Esophagus squamous epithelium (tissue), 5 donors: ENCODE results near the gene CNTNAP5. TPM values are rescaled to one million over a fixed set of nuclear protein-coding genes. Genes with fewer than 3 reads are reported as not detected.

Experiments
- DNase-seq: peaks from one replicate; lab custom pipeline; 2025; lab: John Stamatoyannopoulos, UW
- H3K27ac ChIP-seq, 4 donors: fragments of 200-600 bp; sonication (generic); one replicate each; pipeline ENCODE4 v1.5.1; 2016 to 2019; ENCODE audit warnings: mild to moderate bottlenecking in 1 of 4
- H3K27me3 ChIP-seq, 4 donors: fragments of 200-600 bp; sonication (generic); 1 replicate in 3 of 4; 2 replicates in 1 of 4; pipeline versions ENCODE4 v1.5.1 to v1.6.0; 2017 to 2021; ENCODE audit warnings: antibody characterized with exemption in 1 of 4
- H3K36me3 ChIP-seq, 3 donors: fragments of 200-600 bp; sonication (generic); one replicate each; pipeline ENCODE4 v1.5.1; 2016 to 2019
- H3K4me1 ChIP-seq, 3 donors: fragments of 200-600 bp; sonication (generic); one replicate each; pipeline ENCODE4 v1.5.1; 2017 to 2019
- H3K4me3 ChIP-seq, 4 donors: fragments of 200-600 bp; sonication (generic); 1 replicate in 3 of 4; 2 replicates in 1 of 4; pipeline ENCODE4 v1.5.1; 2016 to 2019; ENCODE audit warnings: mild to moderate bottlenecking in 2 of 4, moderate library complexity in 1 of 4
- H3K9me3 ChIP-seq, 3 donors: fragments of 200-600 bp; sonication (generic); one replicate each; pipeline ENCODE4 v1.5.1; 2016 to 2019
- POLR2A ChIP-seq, 4 donors: fragments of 450-650 bp; IDR thresholded peaks; one replicate each; pipeline ENCODE4 v1.6.1; 2017; ENCODE audit warnings: antibody characterized with exemption in 4 of 4, mild to moderate bottlenecking in 4 of 4, moderate library complexity in 3 of 4
- WGBS, 2 donors: methylation state at CpG; one replicate each; pipeline ENCODE4 v1.1.5; 2018; 5-methylcytosine and 5-hydroxymethylcytosine counted together
- intact Hi-C: fragments of 100-400 bp; cut with DNase I; formaldehyde crosslinking; loops from one replicate; pipeline ENCODE4 v1.15.0; 2022
- total RNA-seq, 4 donors: library from RNA; depleted of rRNA; stranded (reverse); fragments of >200 nt; gene quantifications; one replicate each; pipeline ENCODE4 v1.1.0, GENCODE V29; 2016
- TF ChIP-seq, protein P1 (sequence below), 6 experiments: fragments of 450-650 bp in 4 of 6; fragments of 200-600 bp in 2 of 6; sonication (generic) in 2 of 6; IDR thresholded peaks; one replicate each; pipeline ENCODE4 v1.5.1; 2016 to 2019; ENCODE audit warnings: antibody characterized with exemption in 6 of 6, mild to moderate bottlenecking in 4 of 6, moderate library complexity in 4 of 6
- donor health status: DM: yes; HTN: yes; CAD: no.

CNTNAP5 gene
- total RNA-seq, 4 donors from 2014 or later = not detected

DNA sequence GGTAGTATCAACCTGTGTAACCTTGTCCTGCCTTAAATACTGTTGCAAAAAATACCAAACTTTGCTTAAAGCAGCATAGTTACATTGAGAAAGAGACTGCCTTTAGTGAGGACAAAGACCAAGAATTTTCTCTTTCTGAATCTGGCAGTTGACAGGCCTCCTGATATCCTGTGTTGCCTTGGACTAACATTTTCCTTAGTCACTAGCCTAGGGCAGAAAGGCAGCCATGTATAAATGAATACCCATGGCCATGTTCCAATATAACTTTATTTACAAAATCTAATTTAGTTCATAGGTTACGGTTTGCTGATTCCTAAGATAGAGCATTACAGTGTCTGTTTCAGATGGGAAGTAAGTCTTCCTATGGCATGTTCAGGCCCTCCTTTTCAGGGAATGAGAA, 895.4 kb downstream of the CNTNAP5 start:
- Histone ChIP-seq H3K9me3 (no peaks in the 10 kb centered on the region), H3K27me3 (no peaks in the 10 kb centered on the region), H3K27ac (no peak overlapping the region), H3K4me1 (no peaks in the 10 kb centered on the region), H3K36me3 (no peaks in the 10 kb centered on the region), H3K4me3 (no peak overlapping the region)
- WGBS, 2 donors = 80 to 92% methylated on average over 1 of the region's 1 CpG
- intact Hi-C loops = no loop called here
- TF ChIP-seq POLR2A (IDR thresholded peaks at IDR 0.05) = no peak
- TF ChIP-seq, protein P1, sequence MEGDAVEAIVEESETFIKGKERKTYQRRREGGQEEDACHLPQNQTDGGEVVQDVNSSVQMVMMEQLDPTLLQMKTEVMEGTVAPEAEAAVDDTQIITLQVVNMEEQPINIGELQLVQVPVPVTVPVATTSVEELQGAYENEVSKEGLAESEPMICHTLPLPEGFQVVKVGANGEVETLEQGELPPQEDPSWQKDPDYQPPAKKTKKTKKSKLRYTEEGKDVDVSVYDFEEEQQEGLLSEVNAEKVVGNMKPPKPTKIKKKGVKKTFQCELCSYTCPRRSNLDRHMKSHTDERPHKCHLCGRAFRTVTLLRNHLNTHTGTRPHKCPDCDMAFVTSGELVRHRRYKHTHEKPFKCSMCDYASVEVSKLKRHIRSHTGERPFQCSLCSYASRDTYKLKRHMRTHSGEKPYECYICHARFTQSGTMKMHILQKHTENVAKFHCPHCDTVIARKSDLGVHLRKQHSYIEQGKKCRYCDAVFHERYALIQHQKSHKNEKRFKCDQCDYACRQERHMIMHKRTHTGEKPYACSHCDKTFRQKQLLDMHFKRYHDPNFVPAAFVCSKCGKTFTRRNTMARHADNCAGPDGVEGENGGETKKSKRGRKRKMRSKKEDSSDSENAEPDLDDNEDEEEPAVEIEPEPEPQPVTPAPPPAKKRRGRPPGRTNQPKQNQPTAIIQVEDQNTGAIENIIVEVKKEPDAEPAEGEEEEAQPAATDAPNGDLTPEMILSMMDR (IDR thresholded peaks at IDR 0.05) = no peak
- no peak for DNase-seq

DNA sequence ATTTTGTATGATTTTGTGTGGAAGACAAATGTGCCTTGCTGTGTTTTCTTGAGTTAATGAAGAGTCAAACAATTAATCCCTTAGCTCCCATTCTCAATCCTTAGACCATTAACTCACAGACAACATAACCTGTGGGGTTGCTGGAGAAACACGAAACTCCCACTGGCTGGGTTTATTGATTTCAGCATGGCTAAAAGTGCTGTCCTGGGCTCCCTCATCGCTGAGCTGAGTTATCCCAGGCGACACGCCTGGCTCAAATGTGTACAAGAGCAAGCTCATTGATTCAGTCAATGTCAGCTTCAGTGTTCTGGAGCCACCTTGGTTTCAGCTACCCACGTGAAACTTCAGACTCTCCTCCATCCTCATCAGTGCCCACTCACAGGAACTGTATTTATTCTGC, 896.1 kb downstream of the CNTNAP5 start:
- Histone ChIP-seq H3K27ac (no peak overlapping the region), H3K36me3 (no peaks in the 10 kb centered on the region), H3K4me3 (no peak overlapping the region), H3K27me3 (no peaks in the 10 kb centered on the region), H3K4me1 (no peaks in the 10 kb centered on the region), H3K9me3 (no peaks in the 10 kb centered on the region)
- WGBS, 2 donors = 75 to 81% methylated on average over 5 of the region's 5 CpGs
- TF ChIP-seq, protein P1 (IDR thresholded peaks at IDR 0.05) = no peak
- TF ChIP-seq POLR2A (IDR thresholded peaks at IDR 0.05) = no peak
- DNase-seq = no peak
- intact Hi-C loops = no loop called here

DNA sequence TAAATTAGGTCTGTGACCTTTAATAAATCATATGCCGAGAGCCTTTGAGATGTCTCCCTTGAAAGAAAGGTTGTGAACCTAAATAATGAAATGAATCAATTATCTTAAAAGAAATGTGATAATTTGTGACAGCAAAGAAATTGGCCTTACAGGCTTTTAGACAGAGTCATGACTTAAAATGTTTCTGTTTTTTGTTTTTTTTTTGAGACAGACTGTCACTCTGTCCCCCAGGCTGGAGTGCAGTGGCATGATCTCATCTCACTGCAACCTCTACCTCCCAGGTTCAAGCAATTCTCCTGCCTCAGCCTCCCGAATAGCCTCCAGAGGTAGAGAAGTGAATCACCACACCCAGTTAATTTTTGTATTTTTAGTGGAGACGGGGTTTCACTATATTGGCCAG, 898.0 kb downstream of the CNTNAP5 start:
- H3K4me3 ChIP-seq = no peak overlapping the region
- TF ChIP-seq POLR2A (IDR thresholded peaks at IDR 0.05) = no peak
- TF ChIP-seq, protein P1 (IDR thresholded peaks at IDR 0.05) = no peak
- no peak for DNase-seq

DNA sequence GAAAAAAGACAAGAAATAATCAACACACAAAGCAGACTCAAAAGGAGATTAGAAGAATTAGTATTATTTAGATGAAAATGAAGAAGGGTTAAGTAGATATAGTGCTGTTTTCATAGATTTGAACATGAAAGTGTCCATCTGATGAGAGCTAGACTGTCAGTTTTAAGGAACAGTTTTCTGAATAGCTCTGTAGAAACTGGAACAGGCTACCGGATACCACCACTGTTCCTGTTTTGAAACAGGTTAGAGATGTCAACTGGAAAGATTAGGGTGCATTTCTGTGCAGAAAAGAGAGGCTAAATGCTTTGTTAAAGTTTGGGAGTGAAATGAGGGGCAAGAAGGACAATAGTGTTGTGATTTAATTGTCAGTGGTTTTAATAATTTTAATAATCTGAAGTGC, 908.8 kb downstream of the CNTNAP5 start:
- intact Hi-C loops = no loop called here
- no peak for DNase-seq

More for the DNA sequence above, 898.0 kb downstream of the CNTNAP5 start:
- intact Hi-C loops = no loop called here
- Histone ChIP-seq H3K27ac (no peak overlapping the region), H3K27me3 (no peaks in the 10 kb centered on the region), H3K9me3 (no peaks in the 10 kb centered on the region), H3K4me1 (no peaks in the 10 kb centered on the region), H3K36me3 (no peaks in the 10 kb centered on the region)
- 85 to 94% methylated on average over 2 to 3 of the region's 3 CpGs for WGBS, 2 donors

DNA sequence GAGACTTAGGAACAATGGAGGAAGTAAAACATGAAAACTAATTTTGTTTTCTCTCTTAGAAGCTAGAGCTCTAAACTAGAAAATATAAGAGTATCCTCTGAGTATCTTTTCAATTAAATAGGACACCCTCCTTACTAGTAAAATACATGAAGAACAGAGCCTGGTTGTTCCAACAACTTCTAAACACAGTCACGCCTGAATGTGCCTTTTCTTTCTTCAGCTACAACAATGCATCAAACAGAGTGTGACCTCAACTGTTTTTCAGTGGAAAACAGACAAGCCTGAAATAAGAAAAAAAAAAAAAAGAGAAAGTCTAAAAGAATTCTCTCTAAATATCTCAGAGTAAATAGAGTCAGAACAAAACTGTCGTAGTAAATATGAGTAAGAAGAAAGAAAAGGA, 928.8 kb downstream of the CNTNAP5 start:
- Histone ChIP-seq H3K9me3 (no peaks in the 10 kb centered on the region), H3K36me3 (no peaks in the 10 kb centered on the region), H3K4me3 (no peak overlapping the region), H3K4me1 (no peaks in the 10 kb centered on the region), H3K27ac (no peak overlapping the region), H3K27me3 (no peaks in the 10 kb centered on the region)
- intact Hi-C loops = no loop called here
- DNase-seq = no peak
- no peak for TF ChIP-seq POLR2A (IDR thresholded peaks at IDR 0.05)
- TF ChIP-seq, protein P1 (IDR thresholded peaks at IDR 0.05) = no peak
- 66 to 69% methylated on average over 2 of the region's 2 CpGs for WGBS, 2 donors

More for the DNA sequence above, 908.8 kb downstream of the CNTNAP5 start:
- Histone ChIP-seq H3K4me3 (no peak overlapping the region), H3K27ac (no peak overlapping the region), H3K36me3 (no peaks in the 10 kb centered on the region), H3K4me1 (no peaks in the 10 kb centered on the region), H3K9me3 (peaks cover 0 to 3% (median 0%) of the 10 kb centered on the region in 3 donors), H3K27me3 (no peaks in the 10 kb centered on the region)
- WGBS, 2 donors = 50 to 89% methylated on average over 1 of the region's 1 CpG
- no peak for TF ChIP-seq POLR2A (IDR thresholded peaks at IDR 0.05)
- TF ChIP-seq, protein P1 (IDR thresholded peaks at IDR 0.05) = no peak
